Activated CD8-positive, alpha-beta memory T cell treated with anti-CD3 and anti-CD28 coated beads for 48 hours (primary cell): ENCODE data around the gene IL1RAPL2.
"Not testable (repeated sequence)": the region's sequence is repeated elsewhere in the genome, so short reads cannot be mapped to it uniquely, and the experiment has no call there.

Source experiments
- DNase-seq, 3 experiments: peaks; one replicate each; pipeline ENCODE4 v3.0.0-alpha.2; 2020; ENCODE audit warnings: low read depth in 2 of 3, low spot score in 2 of 3

The IL1RAPL2 gene

GRCh38 chrX:105754286-105754964 lies 1188.4 kb downstream of the IL1RAPL2 start:
- no peak for DNase-seq

- no peak for DNase-seq
Observed at GRCh38 chrX:105755109-105755508, 1189.1 kb downstream of the IL1RAPL2 start.

DNA sequence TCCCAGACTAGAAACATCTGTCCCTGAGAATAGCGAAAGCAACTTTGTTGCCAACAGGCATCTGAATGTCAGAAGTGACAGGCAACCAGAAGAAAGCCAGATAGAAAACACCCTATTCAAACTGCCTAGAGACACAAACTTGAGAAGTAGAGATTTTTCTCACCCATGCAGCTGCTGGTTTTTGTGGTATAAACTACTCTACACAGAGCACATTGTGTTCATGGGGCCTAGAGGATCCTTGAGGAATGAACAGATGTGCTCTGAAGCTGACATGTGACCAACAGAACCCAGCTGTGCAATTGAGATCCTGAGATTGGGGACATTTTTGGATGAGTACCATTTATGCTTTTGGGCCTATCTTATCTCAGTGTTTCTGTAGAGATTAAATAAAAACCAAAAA lies 1192.8 kb downstream of the IL1RAPL2 start:
- DNase-seq, result no peak

DNA sequence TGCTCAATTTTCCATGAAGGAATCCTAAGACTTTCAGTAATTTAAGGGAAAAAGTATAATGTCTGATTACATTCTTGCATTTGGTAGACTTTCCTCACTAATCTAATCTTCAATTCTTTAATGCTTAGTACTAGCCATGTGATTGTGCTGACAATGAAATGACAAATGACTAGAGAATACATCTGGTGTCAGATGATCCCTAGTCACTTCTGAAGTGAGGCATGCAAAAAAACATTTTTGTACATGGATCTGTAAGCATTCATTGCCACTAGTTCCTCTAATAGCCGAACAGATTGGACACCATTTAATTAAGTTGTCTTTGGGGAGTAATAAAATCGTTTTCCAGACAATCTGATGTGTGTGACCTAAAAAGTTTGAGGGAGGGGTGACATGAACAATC lies 1193.6 kb downstream of the IL1RAPL2 start:
- DNase-seq, result no peak

- DNase-seq, result no peak
Observed at GRCh38 chrX:105765691-105766090, 1199.7 kb downstream of the IL1RAPL2 start.

DNA sequence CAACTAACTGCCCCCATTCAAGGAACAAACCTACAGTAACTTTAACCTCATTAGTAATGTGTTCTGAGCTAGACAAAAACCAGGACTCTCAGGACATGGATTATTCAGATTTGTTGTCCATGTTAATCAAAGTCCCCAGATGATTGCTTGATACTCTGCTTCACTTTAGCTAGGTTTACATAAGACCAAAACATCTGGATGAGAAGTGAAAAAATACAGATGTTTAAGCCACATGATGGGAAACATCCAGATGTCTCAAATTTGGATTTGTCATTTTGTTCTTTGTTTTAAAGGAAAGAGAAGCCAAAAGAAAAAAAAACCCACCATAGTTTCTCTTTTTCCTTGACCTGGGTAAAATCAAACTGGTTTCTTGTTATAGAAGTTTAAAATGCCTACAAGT lies 1207.8 kb downstream of the IL1RAPL2 start:
- no peak for DNase-seq

- no peak for DNase-seq
Observed at GRCh38 chrX:105775679-105776078, 1209.7 kb downstream of the IL1RAPL2 start.

DNA sequence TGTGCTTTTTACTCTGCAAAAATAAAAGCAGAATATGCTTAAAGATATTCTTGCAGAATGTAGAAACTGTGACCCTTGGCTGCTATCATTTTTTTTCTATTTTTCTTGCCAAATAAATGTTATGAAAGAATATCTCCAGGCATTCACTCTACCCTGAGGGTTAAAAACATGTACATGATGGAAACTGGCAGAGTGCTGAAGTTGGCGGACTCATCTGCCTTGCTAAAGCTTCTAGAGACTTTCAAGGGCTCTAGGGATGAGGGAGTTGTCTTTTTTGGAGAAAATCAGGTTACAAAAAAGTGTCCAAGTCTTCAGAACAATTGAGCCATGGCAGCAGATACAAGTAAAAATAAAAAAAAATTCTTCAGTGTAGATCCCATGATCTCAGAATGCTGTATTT lies 1215.8 kb downstream of the IL1RAPL2 start:
- DNase-seq, result no peak

DNA sequence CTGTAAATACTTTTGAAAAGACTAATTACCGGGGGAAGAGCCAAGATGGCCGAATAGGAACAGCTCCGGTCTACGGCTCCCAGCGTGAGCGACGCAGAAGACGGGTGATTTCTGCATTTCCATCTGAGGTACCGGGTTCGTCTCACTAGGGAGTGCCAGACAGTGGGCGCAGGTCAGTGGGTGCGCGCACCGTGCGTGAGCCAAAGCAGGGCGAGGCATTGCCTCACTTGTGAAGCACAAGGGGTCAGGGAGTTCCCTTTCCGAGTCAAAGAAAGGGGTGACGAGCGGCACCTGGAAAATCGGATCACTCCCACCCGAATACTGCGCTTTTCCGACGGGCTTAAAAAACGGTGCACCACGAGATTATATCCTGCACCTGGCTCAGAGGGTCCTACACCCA lies 1230.9 kb downstream of the IL1RAPL2 start:
- DNase-seq, result not testable (repeated sequence)

- no peak for DNase-seq
Observed at GRCh38 chrX:105803891-105804290, 1237.9 kb downstream of the IL1RAPL2 start.

DNA sequence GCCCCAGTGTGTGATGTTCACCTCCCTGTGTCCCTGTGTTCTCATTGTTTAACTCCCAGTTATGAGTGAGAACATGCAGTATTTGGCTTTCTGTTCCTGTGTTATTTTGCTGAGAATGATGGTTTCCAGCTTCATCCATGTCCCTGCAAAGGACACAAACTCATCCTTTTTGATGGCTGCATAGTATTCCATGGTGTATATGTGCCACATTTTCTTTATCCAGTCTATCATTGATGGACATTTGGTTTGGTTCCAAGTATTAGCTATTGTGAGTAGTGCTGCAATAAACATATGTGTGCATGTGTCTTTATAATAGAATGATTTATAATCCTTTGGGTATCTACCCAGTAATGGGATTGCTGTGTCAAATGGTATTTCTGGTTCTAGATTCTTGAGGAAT lies 1239.7 kb downstream of the IL1RAPL2 start:
- not testable (repeated sequence) for DNase-seq

DNA sequence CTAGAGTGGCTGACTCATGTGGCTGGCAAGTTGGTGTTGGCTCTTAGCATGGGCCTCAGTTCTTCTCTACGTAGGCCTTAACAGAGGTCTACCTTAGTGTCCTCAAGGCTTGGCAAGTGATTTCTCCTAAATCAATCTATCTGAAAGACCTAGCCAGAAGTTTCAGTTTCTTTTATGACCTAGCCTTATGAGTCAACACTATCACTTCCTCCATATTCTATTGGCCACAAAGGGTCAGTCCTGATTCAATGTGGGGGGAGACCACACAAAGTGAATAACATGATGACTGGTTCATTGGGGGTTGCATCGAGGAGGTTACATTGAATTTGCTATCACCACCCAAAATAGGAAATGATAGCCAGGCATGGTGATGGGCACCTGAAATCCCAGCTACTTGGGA lies 1250.5 kb downstream of the IL1RAPL2 start:
- no peak for DNase-seq
